ENCODE measurements around the gene CHRM5. TPM values are rescaled to one million over a fixed set of nuclear protein-coding genes. Genes with fewer than 3 reads are reported as not detected.

Gene CHRM5
- polyA plus RNA-seq, 1 donor (not counting 4 experiments of a cell fraction or from before 2014, with no cell fraction given) = 0.01 TPM

- Histone ChIP-seq H3K9me1 (ENCODE audit: control insufficient read depth, extremely low read depth, insufficient read depth, low read length) (no peaks in the 10 kb centered on the region), H3K4me2 (ENCODE audit: control insufficient read depth, extremely low read depth, insufficient read depth, low read depth, low read length) (no peak overlapping the region), H3K9me3 (ENCODE audit: control insufficient read depth, low read depth, low read length) (no peaks in the 10 kb centered on the region), H3K4me3 (ENCODE audit: control insufficient read depth in 2 of 3, extremely low read depth in 1 of 3, insufficient read depth in 2 of 3, low read depth in 1 of 3, low read length in 3 of 3) (no peak overlapping the region), H3K27ac (ENCODE audit: control insufficient read depth, insufficient read depth, low read length) (no peak overlapping the region), H2AFZ (ENCODE audit: control insufficient read depth, low read length) (no peak overlapping the region), H3K9ac (ENCODE audit: control insufficient read depth, extremely low read depth, insufficient read depth, low read length) (no peak overlapping the region), H3K36me3 (ENCODE audit: control insufficient read depth in 2 of 2, extremely low read depth in 1 of 2, insufficient read depth in 2 of 2, low read length in 2 of 2) (no peaks in the 10 kb centered on the region), H3K79me2 (ENCODE audit: control insufficient read depth, insufficient read depth, low read length) (no peaks in the 10 kb centered on the region), H3K27me3 (ENCODE audit: control insufficient read depth, extremely low read depth, insufficient read depth, low read length) (no peaks in the 10 kb centered on the region), H4K20me1 (ENCODE audit: control insufficient read depth, extremely low read depth, insufficient read depth, low read length) (no peaks in the 10 kb centered on the region), H3K4me1 (ENCODE audit: control insufficient read depth, extremely low read depth, insufficient read depth, low read length) (peaks cover 13% of the 10 kb centered on the region)
- DNase-seq (ENCODE audit: low read depth, low spot score) (no peak), FAIRE-seq (no peak)
- dilution Hi-C loops (cut with MboI; ENCODE audit: extremely low pct_ligation_motif_present, low sequenced_read_pairs) = no loop called here
- TF ChIP-seq CTCF (optimal IDR thresholded peaks at IDR 0.05 in 1 of 3, IDR thresholded peaks at IDR 0.05 in 1 of 3, conservative IDR thresholded peaks at IDR 0.05 in 1 of 3; ENCODE audit: extremely low read depth in 1 of 3, insufficient read depth in 2 of 3, low read length in 3 of 3) (no peak), EZH2 (IDR thresholded peaks at IDR 0.05; ENCODE audit: low read length) (no peak)
Observed at GRCh38 chr15:34079904-34080303, 111.6 kb downstream of the CHRM5 start.

GRCh38 chr15:34084086-34084485 is 115.8 kb downstream of the CHRM5 start:
- no peaks in the 10 kb centered on the region for H3K79me2 ChIP-seq (ENCODE audit: control insufficient read depth, insufficient read depth, low read length)
- H3K4me2 ChIP-seq (ENCODE audit: control insufficient read depth, extremely low read depth, insufficient read depth, low read depth, low read length) = no peak overlapping the region
- dilution Hi-C loops (cut with MboI; ENCODE audit: extremely low pct_ligation_motif_present, low sequenced_read_pairs) = no loop called here
- peak overlapping the region; percentile 28 for H2AFZ ChIP-seq (ENCODE audit: control insufficient read depth, low read length)
- H3K4me3 ChIP-seq (ENCODE audit: control insufficient read depth in 2 of 3, extremely low read depth in 1 of 3, insufficient read depth in 2 of 3, low read depth in 1 of 3, low read length in 3 of 3) = no peak overlapping the region
- no peaks in the 10 kb centered on the region for H3K27me3 ChIP-seq (ENCODE audit: control insufficient read depth, extremely low read depth, insufficient read depth, low read length)
- DNase-seq (ENCODE audit: low read depth, low spot score) (no peak), FAIRE-seq (peak; percentile 70)
- TF ChIP-seq EZH2 (IDR thresholded peaks at IDR 0.05; ENCODE audit: low read length) (no peak), CTCF (optimal IDR thresholded peaks at IDR 0.05 in 1 of 3, IDR thresholded peaks at IDR 0.05 in 1 of 3, conservative IDR thresholded peaks at IDR 0.05 in 1 of 3; ENCODE audit: extremely low read depth in 1 of 3, insufficient read depth in 2 of 3, low read length in 3 of 3) (peak in 1 of 3 experiments; percentile 63)
- H3K9me1 ChIP-seq (ENCODE audit: control insufficient read depth, extremely low read depth, insufficient read depth, low read length) = no peaks in the 10 kb centered on the region
- H3K4me1 ChIP-seq (ENCODE audit: control insufficient read depth, extremely low read depth, insufficient read depth, low read length) = no peaks in the 10 kb centered on the region
- peaks cover 0 to 13% of the 10 kb centered on the region in 2 experiments for H3K36me3 ChIP-seq (ENCODE audit: control insufficient read depth in 2 of 2, extremely low read depth in 1 of 2, insufficient read depth in 2 of 2, low read length in 2 of 2)
- H3K27ac ChIP-seq (ENCODE audit: control insufficient read depth, insufficient read depth, low read length) = no peak overlapping the region
- H3K9me3 ChIP-seq (ENCODE audit: control insufficient read depth, low read depth, low read length) = no peaks in the 10 kb centered on the region
- no peak overlapping the region for H3K9ac ChIP-seq (ENCODE audit: control insufficient read depth, extremely low read depth, insufficient read depth, low read length)
- H4K20me1 ChIP-seq (ENCODE audit: control insufficient read depth, extremely low read depth, insufficient read depth, low read length) = no peaks in the 10 kb centered on the region
